NCI-H128 (cell line): ENCODE data around the gene LRRC27.

ENCODE experiments used
- DNase-seq: peaks from one replicate; lab custom pipeline; 2025; ENCODE audit not compliant: unreplicated experiment; lab: John Stamatoyannopoulos, UW

Gene LRRC27

GRCh38 chr10:132400547-132401151 lies 68.7 kb downstream of the LRRC27 start:
- DNase-seq: no peak

- no peak for DNase-seq
Measured at GRCh38 chr10:132401401-132402118, 69.6 kb downstream of the LRRC27 start.

- DNase-seq: no peak
Measured at GRCh38 chr10:132402781-132403241, 70.8 kb downstream of the LRRC27 start.

GRCh38 chr10:132403511-132404168 lies 71.6 kb downstream of the LRRC27 start:
- no peak for DNase-seq

GRCh38 chr10:132404169-132404880 lies 72.3 kb downstream of the LRRC27 start:
- no peak for DNase-seq

GRCh38 chr10:132404911-132405462 lies 73.0 kb downstream of the LRRC27 start:
- DNase-seq: no peak

- no peak for DNase-seq
Measured at GRCh38 chr10:132405463-132405991, 73.5 kb downstream of the LRRC27 start.

GRCh38 chr10:132406181-132406580 lies 74.2 kb downstream of the LRRC27 start:
- DNase-seq: no peak

GRCh38 chr10:132406750-132407149 lies 74.8 kb downstream of the LRRC27 start:
- DNase-seq: no peak

- DNase-seq: no peak
Measured at GRCh38 chr10:132407243-132407746, 75.3 kb downstream of the LRRC27 start.

- no peak for DNase-seq
Measured at GRCh38 chr10:132407846-132408278, 75.9 kb downstream of the LRRC27 start.

- no peak for DNase-seq
Measured at GRCh38 chr10:132408367-132408781, 76.4 kb downstream of the LRRC27 start.

- no peak for DNase-seq
Measured at GRCh38 chr10:132408823-132409666, 77.1 kb downstream of the LRRC27 start.

GRCh38 chr10:132409667-132410028 lies 77.7 kb downstream of the LRRC27 start:
- no peak for DNase-seq

- no peak for DNase-seq
Measured at GRCh38 chr10:132410056-132410778, 78.2 kb downstream of the LRRC27 start.

GRCh38 chr10:132410779-132411532 lies 79.0 kb downstream of the LRRC27 start:
- no peak for DNase-seq

- DNase-seq: no peak
Measured at GRCh38 chr10:132411561-132412253, 79.7 kb downstream of the LRRC27 start.
